ENCODE measurements around the gene STMP1. TPM values are rescaled to one million over a fixed set of nuclear protein-coding genes. Genes with fewer than 3 reads are reported as not detected.

Gene STMP1
- total and polyA plus RNA-seq, 2 of the 4 experiments (the other 2 are of a cell fraction) = 6.1 to 28.3 TPM

DNA sequence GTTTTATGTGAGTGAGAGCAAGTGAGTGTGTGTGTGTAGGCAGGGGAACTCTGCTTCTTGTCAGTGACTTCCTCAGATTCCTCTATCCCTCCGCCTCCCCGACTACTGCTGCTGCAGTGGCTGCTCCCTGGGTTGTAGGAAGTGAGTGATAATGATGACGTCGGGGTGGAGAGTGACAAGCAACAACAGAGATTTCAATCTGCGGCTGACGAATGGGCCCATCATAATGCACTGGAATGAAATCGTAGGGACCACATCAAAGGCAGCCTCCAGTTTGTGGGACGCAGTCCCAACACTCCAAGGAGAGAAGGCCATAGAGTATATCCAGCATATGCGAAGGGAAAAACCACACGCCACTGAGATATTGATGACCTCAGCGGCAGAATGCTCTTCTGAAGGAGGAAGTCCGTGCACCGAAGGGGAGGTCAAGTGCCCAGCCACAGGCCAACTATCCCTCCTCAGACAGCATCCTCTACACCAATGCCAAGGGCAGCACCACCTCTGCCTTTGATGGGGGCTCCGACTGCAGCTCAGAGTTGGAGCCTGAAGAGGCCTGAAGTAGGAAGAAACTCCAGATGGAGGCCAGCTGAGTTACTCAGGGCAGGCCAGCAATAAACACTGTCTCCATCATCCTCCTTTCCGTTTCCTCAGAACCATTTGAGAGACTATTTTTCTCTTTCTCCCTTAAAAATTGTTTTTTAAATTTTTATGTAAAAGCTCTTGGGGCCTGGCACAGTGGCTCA, 11.3 kb upstream of the STMP1 start:
- no peak overlapping the region for H2BK15ac ChIP-seq (ENCODE audit: low read depth, low read length)
- H3K56ac ChIP-seq (ENCODE audit: extremely low read depth, insufficient read depth, low read length) = no peak overlapping the region
- dilution Hi-C loops (cut with HindIII; ENCODE audit: low sequenced_read_pairs, unreplicated experiment) (no loop called here), intact Hi-C loops (cut with micrococcal nuclease) (loop anchor here (5.0 kb wide), 1 partner anchor 49 kb away; no protein-coding TSS in a partner anchor), in situ Hi-C loops (cut with MboI; ENCODE audit: low sequenced_read_pairs) (no loop called here)
- H3K36me3 ChIP-seq (ENCODE audit: control insufficient read depth, insufficient read depth, low read length) = peaks cover 2% of the 10 kb centered on the region
- peak overlapping the region; percentile 78 for H2AK9ac ChIP-seq (replicated peaks; ENCODE audit: low read depth, low read length, poor library complexity)
- no peaks in the 10 kb centered on the region for H4K20me1 ChIP-seq (ENCODE audit: insufficient read depth, low read length)
- no peak overlapping the region for H3K18ac ChIP-seq (ENCODE audit: low read depth, low read length)
- H3K9me1 ChIP-seq (ENCODE audit: insufficient read depth, low read length) = peaks cover 9% of the 10 kb centered on the region; the same call in 1 of the 2 replicates
- no peak overlapping the region for H4K5ac ChIP-seq (ENCODE audit: low read depth, low read length)
- no peak overlapping the region for H3K4me2 ChIP-seq (ENCODE audit: low read depth, low read length)
- no peak overlapping the region for H3K4me3 ChIP-seq (ENCODE audit: insufficient read depth, low read depth, low read length)
- no peak overlapping the region for H2BK20ac ChIP-seq (ENCODE audit: low read depth, low read length)
- ChIA-PET CTCF (interaction anchor here (1.0 to 1.4 kb wide), 2 partner anchors 12 to 377 kb away, joined by 3 to 4 read pairs; partner anchors contain the start of gene STMP1), POLR2A (ENCODE audit: unreplicated experiment) (no interaction called here)
- H3K79me1 ChIP-seq (ENCODE audit: low read depth in 1 of 2, low read length in 2 of 2) = no peaks in the 10 kb centered on the region
- no peak overlapping the region for H2BK120ac ChIP-seq (ENCODE audit: low read depth, low read length)
- no peak overlapping the region for H3K27ac ChIP-seq (ENCODE audit: insufficient read depth, low read length)
- peak overlapping the region; percentile 46 for H2AFZ ChIP-seq (replicated peaks; ENCODE audit: low read length, poor library complexity)
- BruUV-seq (replicated peaks) = no TSS peak
- H3K9ac ChIP-seq (ENCODE audit: low read depth, low read length) = no peak overlapping the region
- H3K27me3 ChIP-seq (ENCODE audit: control insufficient read depth, insufficient read depth, low read length) = no peaks in the 10 kb centered on the region
- peaks cover 2% of the 10 kb centered on the region for H3K4me1 ChIP-seq (ENCODE audit: control insufficient read depth, insufficient read depth, low read length)
- no peaks in the 10 kb centered on the region for H3K9me3 ChIP-seq (ENCODE audit: control insufficient read depth, insufficient read depth, low read length)
- ATAC-seq (ENCODE audit: low read depth) = peak; percentile 42; the same call in 1 of the 2 replicates
- no peak overlapping the region for H2AK5ac ChIP-seq (ENCODE audit: low read depth, low read length)
- TF ChIP-seq CEBPB (IDR thresholded peaks at IDR 0.05; ENCODE audit: low read depth, low read length) (no peak), RFX5 (IDR thresholded peaks at IDR 0.05; ENCODE audit: low read depth, low read length) (no peak), CHD1 (IDR thresholded peaks at IDR 0.05; ENCODE audit: low read depth, low read length) (no peak), BHLHE40 (IDR thresholded peaks at IDR 0.05; ENCODE audit: low read depth, low read length) (no peak), FOS (IDR thresholded peaks at IDR 0.05; ENCODE audit: low read depth, low read length) (no peak), MAZ (IDR thresholded peaks at IDR 0.05; ENCODE audit: borderline replicate concordance, low read depth, low read length) (no peak), NFE2L2 (IDR thresholded peaks at IDR 0.05; ENCODE audit: low read depth, low read length) (no peak), MXI1 (IDR thresholded peaks at IDR 0.05; ENCODE audit: borderline replicate concordance, low read depth, low read length) (no peak), RAD21 (IDR thresholded peaks at IDR 0.05; ENCODE audit: low read length) (no peak), POLR2A (IDR thresholded peaks at IDR 0.05; ENCODE audit: low read depth, low read length) (no peak), SMC3 (IDR thresholded peaks at IDR 0.05; ENCODE audit: low read depth, low read length) (no peak)
- TF ChIP-seq, protein P1, sequence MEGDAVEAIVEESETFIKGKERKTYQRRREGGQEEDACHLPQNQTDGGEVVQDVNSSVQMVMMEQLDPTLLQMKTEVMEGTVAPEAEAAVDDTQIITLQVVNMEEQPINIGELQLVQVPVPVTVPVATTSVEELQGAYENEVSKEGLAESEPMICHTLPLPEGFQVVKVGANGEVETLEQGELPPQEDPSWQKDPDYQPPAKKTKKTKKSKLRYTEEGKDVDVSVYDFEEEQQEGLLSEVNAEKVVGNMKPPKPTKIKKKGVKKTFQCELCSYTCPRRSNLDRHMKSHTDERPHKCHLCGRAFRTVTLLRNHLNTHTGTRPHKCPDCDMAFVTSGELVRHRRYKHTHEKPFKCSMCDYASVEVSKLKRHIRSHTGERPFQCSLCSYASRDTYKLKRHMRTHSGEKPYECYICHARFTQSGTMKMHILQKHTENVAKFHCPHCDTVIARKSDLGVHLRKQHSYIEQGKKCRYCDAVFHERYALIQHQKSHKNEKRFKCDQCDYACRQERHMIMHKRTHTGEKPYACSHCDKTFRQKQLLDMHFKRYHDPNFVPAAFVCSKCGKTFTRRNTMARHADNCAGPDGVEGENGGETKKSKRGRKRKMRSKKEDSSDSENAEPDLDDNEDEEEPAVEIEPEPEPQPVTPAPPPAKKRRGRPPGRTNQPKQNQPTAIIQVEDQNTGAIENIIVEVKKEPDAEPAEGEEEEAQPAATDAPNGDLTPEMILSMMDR (conservative IDR thresholded peaks at IDR 0.05; ENCODE audit: low read depth, low read length) = no peak
- TF ChIP-seq, protein P2, sequence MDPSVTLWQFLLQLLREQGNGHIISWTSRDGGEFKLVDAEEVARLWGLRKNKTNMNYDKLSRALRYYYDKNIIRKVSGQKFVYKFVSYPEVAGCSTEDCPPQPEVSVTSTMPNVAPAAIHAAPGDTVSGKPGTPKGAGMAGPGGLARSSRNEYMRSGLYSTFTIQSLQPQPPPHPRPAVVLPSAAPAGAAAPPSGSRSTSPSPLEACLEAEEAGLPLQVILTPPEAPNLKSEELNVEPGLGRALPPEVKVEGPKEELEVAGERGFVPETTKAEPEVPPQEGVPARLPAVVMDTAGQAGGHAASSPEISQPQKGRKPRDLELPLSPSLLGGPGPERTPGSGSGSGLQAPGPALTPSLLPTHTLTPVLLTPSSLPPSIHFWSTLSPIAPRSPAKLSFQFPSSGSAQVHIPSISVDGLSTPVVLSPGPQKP (IDR thresholded peaks at IDR 0.05; ENCODE audit: borderline replicate concordance, low read depth, low read length) = no peak
- TF ChIP-seq, protein P3, sequence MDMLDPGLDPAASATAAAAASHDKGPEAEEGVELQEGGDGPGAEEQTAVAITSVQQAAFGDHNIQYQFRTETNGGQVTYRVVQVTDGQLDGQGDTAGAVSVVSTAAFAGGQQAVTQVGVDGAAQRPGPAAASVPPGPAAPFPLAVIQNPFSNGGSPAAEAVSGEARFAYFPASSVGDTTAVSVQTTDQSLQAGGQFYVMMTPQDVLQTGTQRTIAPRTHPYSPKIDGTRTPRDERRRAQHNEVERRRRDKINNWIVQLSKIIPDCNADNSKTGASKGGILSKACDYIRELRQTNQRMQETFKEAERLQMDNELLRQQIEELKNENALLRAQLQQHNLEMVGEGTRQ (IDR thresholded peaks at IDR 0.05; ENCODE audit: low read depth, low read length) = no peak
- no peak overlapping the region for H3K23ac ChIP-seq (ENCODE audit: low read depth, low read length)
- no peak overlapping the region for H4K8ac ChIP-seq (ENCODE audit: low read depth in 2 of 2, low read length in 2 of 2)
- 61% methylated on average over 3 of the region's 15 CpGs; no CpG with 5 or more reads in 1 of the 2 experiments for WGBS, 2 experiments (ENCODE audit: extremely low coverage in 2 of 2, insufficient read length in 1 of 2)
- H3K4ac ChIP-seq (ENCODE audit: low read depth, low read length) = no peak overlapping the region
- H4K91ac ChIP-seq (ENCODE audit: insufficient read depth, low read depth, low read length) = no peak overlapping the region
- no peak overlapping the region for H3K14ac ChIP-seq (replicated peaks; ENCODE audit: low read depth, low read length)
- peak; percentile 67 for DNase-seq
- H2BK5ac ChIP-seq (ENCODE audit: low read depth, low read length, poor library complexity, severe bottlenecking) = no peak overlapping the region

Data from IMR-90 (cell line).